NOMO-1 (cell line): ENCODE data around the gene MAB21L4.

Experiments
- DNase-seq, 2 experiments: peaks; one replicate each; lab custom pipeline; 2025; ENCODE audit not compliant: unreplicated experiment in 2 of 2; lab: John Stamatoyannopoulos, UW

MAB21L4 gene

DNA sequence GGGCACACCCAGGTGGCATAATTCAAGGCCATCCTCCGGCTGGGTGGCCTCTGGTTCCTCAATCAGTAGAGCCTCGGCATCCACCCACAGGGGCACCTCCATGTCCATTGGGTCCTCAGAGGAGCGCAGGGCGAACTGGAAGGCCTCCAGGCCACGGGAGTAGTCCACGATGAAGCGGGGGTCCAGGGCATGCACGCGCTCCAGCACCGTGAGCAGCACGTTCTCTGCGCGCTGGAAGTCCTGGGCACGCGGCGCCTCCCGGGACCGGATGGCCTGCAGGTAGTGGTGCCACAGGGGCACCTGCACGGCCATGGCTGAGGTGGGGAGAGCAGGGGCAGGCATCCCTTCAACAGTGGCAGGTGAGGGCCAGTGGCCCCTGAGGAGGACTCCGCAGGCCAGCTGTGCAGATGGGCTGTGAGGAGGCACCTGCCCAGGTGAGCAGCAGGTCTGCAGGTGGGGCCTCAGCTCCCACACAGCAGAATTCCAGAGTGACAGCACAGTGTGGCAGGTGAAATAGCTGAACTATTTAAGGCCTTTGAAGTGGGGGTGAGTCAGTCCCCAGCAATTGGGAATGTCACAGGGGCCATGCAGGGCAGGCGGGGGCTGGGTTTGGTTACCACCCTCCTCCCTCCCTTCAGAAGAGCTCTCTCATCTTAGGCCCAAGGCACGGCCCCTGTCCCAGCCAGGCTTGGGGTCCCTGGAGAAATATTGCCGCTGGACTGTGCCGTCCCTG lies at the start of gene MAB21L4:
Gene MAB21L4 (minus strand): TSS at position 501 of the 733 bp plus-strand sequence. CDS start 159 bp downstream, at position 342.
- no peak for DNase-seq

DNA sequence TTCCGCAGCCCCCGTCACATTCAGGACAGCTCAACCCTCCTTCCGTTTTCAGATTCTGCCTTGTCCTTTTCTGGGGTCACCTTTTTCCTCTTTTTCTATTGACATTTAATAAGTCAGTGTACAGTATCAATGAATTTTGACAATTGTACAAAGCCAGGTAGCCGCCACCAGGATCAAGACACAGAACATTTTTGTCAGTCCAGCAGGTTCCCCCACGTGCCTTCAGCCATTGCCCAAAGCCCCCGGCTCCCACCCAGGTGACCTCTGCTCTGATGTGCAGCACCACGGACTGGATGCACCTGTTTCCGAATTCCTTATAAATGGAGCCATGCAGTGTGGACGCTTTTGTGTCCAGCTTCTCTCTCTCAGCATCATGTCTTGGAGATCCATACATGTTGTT lies 40.1 kb upstream of the MAB21L4 start:
- DNase-seq: no peak

DNA sequence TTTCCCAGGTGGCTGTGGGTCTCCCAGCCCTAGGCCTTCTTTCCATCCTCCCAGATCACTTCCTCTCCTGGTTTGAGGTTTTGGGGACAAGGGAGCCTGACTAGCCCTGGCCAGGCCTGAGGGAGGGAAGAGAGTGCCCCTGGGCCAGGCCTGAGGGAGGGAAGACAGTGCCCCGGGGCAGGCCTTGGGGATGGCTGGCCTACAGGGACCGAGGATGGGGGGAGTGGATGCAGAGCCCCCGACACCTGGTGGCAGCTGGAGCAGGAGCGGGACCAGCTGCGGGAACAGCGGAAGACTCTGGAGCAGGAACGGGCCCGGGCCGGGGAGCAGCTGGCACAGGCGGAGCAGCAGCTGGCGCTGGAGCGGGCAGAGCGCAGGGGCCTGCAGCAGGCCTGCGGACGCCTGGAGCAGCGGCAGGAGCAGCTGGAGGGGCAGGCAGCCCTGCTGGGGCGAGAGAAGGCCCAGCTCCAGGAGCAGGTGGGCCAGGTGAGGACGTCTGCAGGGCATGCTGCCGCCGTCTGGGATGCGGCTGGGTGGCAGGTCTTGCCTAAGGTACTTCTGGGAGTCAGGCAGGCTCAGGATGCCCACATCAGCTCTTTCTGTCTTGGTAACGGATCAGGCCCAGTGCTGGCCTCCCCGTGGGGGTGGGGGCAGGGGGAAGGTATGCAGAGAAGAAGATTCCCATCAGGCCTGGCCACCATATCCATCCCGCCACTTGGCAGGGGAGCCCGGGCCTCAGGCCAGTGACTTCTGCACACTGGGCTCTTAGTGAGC lies 39.3 kb upstream of the MAB21L4 start:
- no peak for DNase-seq

DNA sequence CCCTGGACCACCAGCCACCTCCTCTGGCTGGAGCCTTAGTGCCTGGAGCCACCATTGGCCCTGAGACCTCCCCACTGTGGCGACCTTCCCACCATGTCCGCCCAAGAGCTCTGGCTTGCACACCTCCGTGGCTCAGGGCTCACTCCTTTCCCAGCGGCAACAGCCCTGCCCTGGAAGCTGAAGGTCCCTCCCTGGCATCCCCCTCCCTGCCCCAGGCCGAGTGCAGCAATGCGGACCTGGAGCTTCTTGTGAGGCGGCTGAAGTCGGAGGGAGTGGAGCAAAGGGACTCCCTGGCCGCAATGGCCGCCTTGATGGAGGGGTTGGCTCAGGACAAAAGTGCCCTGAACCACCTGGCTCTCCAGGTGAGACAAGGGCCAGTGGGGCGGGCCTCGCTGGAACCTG lies 38.7 kb upstream of the MAB21L4 start:
- DNase-seq: no peak

DNA sequence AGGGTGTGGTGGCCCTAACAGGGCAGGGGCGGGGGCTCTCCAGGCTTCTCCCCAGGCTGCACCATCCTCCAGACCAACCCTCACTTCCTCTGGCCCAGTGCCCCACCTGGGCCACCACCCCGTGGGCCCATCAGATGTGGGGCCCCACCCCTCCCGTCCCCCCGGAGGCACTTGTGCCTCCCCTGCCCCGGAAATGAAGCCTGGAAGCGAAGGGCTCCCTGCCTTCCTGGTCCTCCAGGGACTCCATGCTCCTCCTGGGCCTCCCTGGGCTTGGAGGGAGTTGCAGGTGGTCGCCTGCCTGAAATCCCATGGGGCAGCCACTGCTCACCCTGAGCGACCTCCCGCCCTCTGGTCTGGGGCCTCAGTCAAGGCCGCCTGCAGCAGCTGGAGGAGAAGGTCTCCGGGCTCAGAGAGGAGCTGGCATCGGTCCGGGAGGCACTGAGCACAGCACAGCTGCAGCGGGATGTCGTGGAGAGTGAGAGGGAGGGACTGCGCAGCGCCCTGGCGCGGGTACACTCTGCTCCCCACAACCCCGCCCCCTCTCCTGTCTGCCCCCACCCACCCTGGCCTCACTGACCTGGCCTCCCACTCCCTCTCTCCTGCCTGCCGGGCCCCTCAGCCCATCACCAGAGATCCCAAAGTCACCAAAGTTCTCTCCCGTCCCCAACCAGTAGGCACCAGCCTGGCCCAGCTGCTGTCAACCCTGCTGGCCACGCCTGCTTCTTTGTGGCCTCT lies 38.2 kb upstream of the MAB21L4 start:
- no peak for DNase-seq

DNA sequence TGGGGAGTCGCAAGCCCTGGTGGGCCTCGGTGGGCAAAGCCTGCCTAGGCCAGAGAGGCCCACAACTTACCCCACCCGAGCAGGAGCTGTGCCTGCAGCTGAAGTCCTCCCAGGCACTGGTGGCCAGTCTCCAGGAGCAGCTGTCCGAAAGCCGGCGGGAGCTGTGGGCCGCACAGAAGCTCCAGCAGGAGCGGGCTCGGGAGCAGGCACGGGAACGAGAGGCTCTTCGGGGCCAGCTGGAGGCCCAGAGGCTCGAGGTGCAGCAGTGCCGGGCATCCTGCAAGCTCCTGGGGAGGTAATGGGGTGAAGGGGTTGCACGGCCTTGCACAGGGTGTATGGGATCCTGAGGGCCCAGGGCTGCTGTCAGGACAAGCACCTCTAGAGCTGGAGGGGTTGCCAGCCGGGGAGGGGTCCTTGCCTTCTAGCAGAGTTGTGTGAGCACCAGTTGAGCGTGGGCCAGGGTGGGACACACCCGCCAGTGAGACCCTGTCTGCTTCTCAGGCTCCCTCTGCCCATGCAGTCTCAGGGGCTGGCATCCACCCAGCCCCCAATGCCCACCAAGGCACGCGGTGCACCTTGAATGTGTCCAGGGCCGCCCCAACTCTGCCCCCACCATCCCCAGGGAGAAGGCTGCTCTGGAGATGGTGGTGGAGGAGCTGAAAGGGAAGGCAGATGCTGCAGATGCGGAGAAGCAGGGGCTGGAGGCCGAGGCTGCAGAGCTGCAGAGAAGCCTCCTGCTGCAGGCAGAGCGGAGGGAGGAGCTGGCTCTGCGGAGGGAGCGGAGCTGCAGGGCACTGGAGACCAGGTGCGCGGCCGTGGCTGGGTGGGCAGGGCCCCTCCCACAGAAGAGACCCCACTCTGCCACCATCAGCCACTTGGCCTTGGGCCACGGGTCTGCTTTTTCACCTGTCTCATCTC lies 37.4 kb upstream of the MAB21L4 start:
- no peak for DNase-seq

DNA sequence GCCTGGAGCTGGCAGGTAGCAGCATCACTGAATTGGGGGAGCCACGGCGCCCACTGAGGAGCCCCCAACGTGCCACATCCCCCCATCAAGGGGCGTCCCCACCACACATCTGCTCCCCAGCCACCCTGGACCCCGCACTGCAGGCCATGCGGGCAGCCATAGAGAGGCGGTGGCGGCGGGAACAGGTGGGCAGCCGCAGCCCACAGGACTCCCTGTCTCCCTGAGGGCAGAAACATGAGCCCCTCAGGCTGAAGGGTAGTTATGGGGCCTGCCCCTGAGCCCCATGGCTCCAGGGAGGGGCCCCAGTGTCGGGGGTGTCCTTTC lies 36.7 kb upstream of the MAB21L4 start:
- DNase-seq: no peak

DNA sequence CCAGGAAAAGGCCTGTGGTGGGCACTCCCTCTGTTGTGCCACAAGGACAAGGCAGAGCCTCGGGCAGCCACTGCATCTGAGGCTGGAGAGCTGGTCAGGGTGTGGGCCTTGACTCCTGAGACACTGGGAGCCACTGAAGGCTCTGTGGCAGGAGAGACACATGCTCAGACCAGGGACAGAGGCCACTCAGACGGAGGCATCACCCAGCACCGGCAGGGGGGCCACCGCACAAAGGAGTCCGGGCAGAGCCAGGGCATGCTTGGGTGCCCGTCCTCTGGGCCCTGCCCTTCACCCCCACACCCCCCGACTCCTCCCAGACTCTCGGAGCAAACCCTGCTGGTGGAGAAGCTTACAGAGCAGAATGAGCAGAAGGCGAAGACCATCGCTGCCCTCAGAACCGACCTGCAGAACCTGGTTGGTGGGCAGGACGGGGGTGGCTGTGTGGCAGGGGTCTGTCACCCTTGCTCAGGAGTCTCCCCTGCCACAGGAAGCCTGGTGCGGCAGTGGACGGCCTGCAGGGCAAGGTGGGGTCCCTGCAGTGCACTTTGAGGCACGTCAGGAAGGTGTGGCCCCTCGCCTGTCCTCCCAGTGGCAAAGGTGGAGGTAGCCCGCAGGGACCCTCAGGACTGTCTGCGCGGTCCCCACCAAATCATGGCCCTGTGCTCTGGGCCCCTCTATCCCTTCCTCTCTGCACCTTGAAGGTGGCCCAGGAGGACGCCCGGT lies 36.2 kb upstream of the MAB21L4 start:
- no peak for DNase-seq

DNA sequence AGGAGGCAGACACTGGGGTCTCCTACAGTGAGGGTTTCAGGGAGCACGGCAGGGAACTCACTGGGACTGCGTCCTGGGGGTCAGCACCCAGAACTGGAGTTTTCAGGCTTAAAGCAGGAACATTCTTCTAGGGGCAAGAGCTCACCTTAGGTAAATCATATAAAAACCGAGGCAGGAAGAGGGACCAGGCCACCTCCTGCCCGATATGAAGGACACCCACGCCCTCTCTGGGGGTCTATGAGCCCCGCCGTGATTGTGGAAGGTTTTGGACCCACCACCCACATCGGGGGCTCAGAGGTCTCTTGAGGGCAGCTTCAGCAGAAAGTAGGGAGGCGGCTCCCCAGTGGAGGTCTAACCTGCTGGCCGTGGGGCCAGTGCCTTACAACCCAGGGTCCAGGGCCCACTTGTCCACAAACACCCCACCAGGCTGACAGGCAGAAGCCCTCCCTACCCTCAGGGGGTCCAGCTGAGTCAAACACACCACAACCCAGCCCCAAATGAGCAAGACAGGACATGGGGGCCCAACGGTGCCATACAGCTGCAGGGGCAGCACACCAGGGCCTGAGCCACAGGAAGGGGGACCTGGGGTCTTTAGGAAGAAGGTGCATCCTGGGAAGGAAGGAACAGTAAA lies 35.5 kb upstream of the MAB21L4 start:
- no peak for DNase-seq

DNA sequence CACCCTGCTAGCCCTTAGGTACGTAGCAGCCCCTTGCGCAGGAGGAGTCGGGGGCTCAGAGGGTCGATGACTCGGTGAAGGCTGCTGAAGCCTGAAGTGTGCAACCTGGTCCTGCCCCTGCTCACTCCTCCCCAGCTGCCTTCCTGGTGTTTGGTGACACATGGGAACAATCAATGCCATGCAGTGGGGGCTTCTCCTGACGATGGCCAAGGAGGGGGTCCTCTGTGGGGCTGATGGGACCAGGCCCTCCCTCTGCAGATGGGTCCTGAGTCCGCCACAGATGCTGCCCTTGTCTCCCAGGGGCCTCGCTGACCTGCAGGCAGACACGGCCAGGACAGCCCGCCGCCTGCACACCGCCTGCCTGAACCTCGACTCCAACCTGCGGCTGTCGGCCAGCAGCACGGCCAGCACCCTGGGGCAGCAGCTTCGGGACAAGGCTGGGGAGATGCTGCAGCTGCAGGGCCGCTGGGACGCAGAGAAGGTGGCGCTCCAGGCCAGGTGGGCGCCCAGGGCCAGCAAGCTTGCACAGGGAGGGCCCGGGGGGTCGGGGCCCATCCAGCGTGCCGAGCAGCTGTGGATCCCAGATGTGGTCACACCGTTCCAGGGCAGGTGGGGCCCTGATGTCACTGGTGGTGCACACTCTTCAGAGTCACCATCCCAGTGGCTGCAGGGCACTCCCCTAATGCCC lies 34.8 kb upstream of the MAB21L4 start:
- DNase-seq: no peak

DNA sequence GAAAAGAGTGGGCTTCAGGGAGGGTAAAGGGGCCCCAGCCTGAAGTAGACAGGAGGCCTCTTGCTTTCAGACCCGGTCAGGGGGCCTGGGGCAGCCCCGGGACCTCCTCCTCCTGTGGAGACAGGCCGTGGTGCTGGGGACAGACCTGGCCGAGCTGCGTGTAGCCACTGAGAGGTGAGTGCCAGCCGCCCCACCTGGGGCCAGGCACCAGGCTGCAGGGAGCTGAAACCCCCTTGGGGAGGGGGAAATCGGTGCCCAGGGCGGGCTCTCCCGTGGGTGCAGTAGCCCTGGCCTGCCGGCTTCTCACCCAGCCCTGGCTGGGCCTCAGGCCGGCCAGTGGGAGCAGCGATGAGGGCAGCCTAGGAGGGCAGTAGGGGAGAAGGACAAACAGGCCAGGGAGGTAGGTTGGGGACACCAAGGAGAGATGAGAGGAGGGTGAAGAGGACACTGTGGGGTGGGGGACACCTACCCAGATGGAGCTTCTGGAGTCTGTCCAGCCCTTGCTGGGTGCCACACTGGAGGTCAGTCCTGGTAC lies 34.2 kb upstream of the MAB21L4 start:
- no peak for DNase-seq

DNA sequence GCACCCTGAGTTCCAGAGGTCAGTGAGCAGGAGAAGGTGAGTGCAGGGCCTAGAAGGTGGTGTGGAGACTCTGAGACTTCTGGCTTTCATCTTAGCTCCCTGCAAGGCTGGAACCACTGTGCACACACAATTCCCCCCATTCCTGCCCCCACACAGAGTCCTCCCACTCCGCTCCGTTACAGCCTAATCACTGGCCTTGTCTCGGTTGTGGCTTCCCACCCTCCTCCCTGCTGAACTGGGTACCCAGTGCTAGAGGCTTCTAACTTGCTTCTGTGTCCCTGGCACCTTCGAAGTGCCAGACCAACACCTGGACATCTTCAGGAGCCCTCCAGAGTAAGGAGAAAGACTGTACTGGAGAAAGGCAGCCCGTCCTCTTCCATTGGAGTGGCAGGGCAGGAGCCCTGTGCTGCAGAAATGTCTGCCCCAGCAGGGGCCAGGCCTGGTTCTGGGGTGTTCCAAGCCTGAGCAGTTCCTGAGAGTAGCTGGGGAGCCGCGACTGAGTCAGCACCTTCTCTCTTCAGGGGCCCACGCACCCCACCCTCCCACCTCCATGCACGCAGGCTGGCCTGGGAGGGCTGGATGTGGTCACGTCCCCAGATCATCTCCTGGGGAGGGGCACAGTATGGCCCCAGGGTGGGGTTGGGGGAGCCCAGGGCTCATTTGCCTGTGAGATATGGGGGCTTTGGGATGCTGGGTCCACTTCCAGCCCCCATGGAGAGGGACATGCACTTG lies 33.6 kb upstream of the MAB21L4 start:
- no peak for DNase-seq

DNA sequence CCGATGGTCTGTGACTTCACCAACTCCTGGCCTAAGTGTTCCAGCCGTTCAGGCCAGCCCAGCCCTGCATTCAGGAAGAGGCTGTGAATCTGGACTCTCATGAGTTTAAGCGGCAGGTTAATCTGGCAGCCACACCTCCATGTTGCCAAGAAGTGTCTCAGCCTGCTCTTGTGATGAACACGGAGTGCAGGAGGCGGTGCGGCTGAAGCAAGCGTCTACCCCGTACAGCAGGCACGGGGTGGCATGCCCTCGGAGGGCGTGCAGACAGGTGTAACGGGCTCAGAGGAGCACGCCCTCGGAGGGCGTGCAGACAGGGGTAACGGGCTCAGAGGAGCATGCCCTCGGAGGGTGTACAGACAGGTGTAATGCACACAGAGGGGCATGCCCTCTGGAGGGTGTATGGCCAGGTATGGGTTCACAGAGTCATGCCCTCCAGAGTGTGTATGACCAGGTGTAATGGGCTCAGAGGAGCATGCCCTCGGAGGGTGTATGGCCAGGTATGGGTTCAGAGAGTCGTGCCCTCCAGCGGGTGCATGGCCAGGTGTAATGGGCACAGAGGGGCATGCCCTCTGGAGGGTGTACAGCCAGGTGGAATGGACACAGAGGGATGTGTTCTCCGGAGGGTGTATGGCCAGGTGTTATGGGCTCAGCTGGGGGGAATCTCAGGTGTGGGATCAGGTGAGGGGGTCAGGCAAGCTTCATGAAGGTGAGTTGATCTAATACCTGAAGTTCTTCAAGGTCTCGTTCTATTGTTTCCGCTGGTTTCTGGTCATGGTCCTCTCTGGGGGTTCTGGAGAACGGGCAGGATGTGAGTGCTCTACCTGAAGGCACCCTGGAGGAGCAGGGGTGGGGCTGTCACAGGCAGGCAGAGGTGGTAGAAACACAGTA lies 32.8 kb upstream of the MAB21L4 start:
- DNase-seq: no peak

DNA sequence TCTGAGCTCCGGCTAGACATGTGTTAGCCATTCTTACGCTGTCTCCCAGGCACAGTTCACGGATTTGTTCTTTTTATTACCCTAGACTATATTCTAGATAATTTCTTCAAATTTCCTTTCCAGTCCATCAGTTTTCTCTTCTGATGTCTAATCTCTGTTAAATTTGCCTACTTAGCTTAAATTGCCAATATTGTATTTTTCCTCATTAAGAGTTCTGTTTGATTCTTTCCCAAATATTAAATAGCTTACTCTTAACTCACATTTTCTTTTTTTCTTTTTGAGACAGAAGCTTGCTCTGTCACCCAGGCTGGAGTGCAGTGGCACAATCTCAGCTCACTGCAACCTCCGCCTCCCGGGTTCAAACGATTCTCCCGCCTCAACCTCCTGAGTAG lies 31.4 kb upstream of the MAB21L4 start:
- no peak for DNase-seq

DNA sequence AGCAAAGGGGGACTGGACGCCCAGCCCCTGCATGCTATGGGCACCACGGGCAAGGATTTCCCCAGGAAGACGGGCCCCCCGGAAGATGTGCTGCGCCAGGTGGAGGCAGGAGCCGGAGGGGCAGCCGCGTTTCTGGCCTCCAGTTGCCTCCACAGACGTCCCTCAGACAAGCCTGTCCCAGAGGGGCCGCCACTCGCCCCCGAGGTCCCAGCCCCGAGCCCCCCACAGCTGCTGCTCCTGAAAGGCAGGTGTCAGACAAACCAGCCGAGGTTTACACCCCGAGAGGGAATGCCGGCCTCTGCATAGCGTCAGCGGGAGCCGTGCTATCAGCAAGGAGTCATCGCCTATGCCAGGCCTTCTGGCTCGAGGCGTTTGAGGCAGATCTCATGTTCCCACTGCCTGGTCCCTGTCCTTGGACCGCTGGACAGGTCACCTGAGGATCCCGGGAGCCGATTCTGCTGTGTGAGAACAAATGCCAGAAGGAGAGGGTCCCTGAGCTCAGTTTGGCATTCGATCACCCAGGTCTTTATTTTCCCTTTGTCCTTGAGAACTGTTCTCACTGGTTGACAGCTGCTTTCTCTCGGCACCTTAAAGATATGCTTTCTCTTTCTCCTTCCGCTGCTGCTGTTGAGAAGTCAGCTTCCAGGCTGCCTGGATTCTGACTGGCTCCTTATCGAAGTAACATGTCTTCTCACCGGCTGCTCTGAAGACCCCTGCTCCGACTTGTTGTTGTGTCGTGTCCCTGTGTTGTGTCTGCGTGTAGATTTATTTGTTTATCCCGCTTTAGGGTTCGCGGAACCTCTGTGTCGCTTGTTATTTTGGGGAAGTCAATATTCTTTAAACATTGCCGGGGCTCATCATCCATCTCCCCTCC lies 30.8 kb upstream of the MAB21L4 start:
- no peak for DNase-seq
